HTR-8/SVneo (cell line): ENCODE results near the gene SORL1-AS1.
"Not testable (repeated sequence)": the region's sequence is repeated elsewhere in the genome, so short reads cannot be mapped to it uniquely, and the experiment has no call there.

ENCODE experiments used
- DNase-seq: peaks from one replicate; pipeline ENCODE4 v3.0.0; 2011; ENCODE audit warnings: low spot score, mixed read lengths; ENCODE audit not compliant: insufficient read length
- FAIRE-seq: peaks from 2 replicates; lab custom pipeline; 2011; peaks lifted over from hg19 to GRCh38; lab: Jason Lieb, UNC

The SORL1-AS1 gene

GRCh38 chr11:121412000-121412587, 40.7 kb downstream of the SORL1-AS1 start:
- FAIRE-seq, result no peak
- no peak for DNase-seq

- not testable (repeated sequence) for DNase-seq, FAIRE-seq
These were observed 41.4 kb downstream of the SORL1-AS1 start for GRCh38 chr11:121411330-121411729.

GRCh38 chr11:121410041-121410440, 42.7 kb downstream of the SORL1-AS1 start:
- FAIRE-seq, DNase-seq: not testable (repeated sequence)

GRCh38 chr11:121408830-121409229, 43.9 kb downstream of the SORL1-AS1 start:
- no peak for DNase-seq
- FAIRE-seq, result no peak

GRCh38 chr11:121406291-121406690, 46.5 kb downstream of the SORL1-AS1 start:
- no peak for DNase-seq
- no peak for FAIRE-seq

GRCh38 chr11:121405646-121406045, 47.1 kb downstream of the SORL1-AS1 start:
- FAIRE-seq (no peak), DNase-seq (no peak)

GRCh38 chr11:121394785-121395184, 58.0 kb downstream of the SORL1-AS1 start:
- FAIRE-seq, result no peak
- DNase-seq, result no peak

GRCh38 chr11:121393855-121394254, 58.9 kb downstream of the SORL1-AS1 start:
- DNase-seq (no peak), FAIRE-seq (no peak)

- no peak for DNase-seq
- no peak for FAIRE-seq
These were observed 60.9 kb downstream of the SORL1-AS1 start for GRCh38 chr11:121391914-121392313.

- DNase-seq, result no peak
- no peak for FAIRE-seq
These were observed 63.1 kb downstream of the SORL1-AS1 start for GRCh38 chr11:121389651-121390050.
